Activated CD4-positive, CD25-positive, alpha-beta regulatory T cell treated with anti-CD3 and anti-CD28 coated beads, Interleukin-2, amount 50 U/mL, for 72 hours (primary cell): ENCODE results near the gene PAFAH2.
"Not testable (repeated sequence)": the region's sequence is repeated elsewhere in the genome, so short reads cannot be mapped to it uniquely, and the experiment has no call there.

Source experiments
- DNase-seq: peaks from one replicate; pipeline ENCODE4 v3.0.0; 2021

PAFAH2 gene

GRCh38 chr1:26009796-26010447 lies 12.1 kb upstream of the PAFAH2 start:
- no peak for DNase-seq

- no peak for DNase-seq
Measured at GRCh38 chr1:26006710-26007109, 8.8 kb upstream of the PAFAH2 start.

- DNase-seq: no peak
Measured at GRCh38 chr1:26005434-26006105, 7.7 kb upstream of the PAFAH2 start.

- no peak for DNase-seq
Measured at GRCh38 chr1:26003756-26004155, 5.9 kb upstream of the PAFAH2 start.

GRCh38 chr1:26003262-26003661 lies 5.4 kb upstream of the PAFAH2 start:
- no peak for DNase-seq

- no peak for DNase-seq
Measured at GRCh38 chr1:25999041-25999800, 1.4 kb upstream of the PAFAH2 start.

- DNase-seq: no peak
Measured at GRCh38 chr1:25996966-25997827, 666 bp downstream of the PAFAH2 start.

- DNase-seq: no peak
Measured at GRCh38 chr1:25994402-25995150, 3.3 kb downstream of the PAFAH2 start.

- DNase-seq: no peak
Measured at GRCh38 chr1:25993197-25993951, 4.5 kb downstream of the PAFAH2 start.

GRCh38 chr1:25992689-25993171 lies 5.1 kb downstream of the PAFAH2 start:
- no peak for DNase-seq

GRCh38 chr1:25991937-25992688 lies 5.8 kb downstream of the PAFAH2 start:
- no peak for DNase-seq

GRCh38 chr1:25990702-25991395 lies 7.0 kb downstream of the PAFAH2 start:
- peak; percentile 40 for DNase-seq

GRCh38 chr1:25990251-25990650 lies 7.6 kb downstream of the PAFAH2 start:
- no peak for DNase-seq

GRCh38 chr1:25989440-25990234 lies 8.2 kb downstream of the PAFAH2 start:
- no peak for DNase-seq

GRCh38 chr1:25987951-25988350 lies 9.9 kb downstream of the PAFAH2 start:
- no peak for DNase-seq

GRCh38 chr1:25986773-25987172 lies 11.1 kb downstream of the PAFAH2 start:
- not testable (repeated sequence) for DNase-seq

- no peak for DNase-seq
Measured at GRCh38 chr1:25985670-25986069, 12.2 kb downstream of the PAFAH2 start.

- DNase-seq: no peak
Measured at GRCh38 chr1:25985171-25985570, 12.7 kb downstream of the PAFAH2 start.

- no peak for DNase-seq
Measured at GRCh38 chr1:25979210-25979609, 18.7 kb downstream of the PAFAH2 start.
